HG03039 (cell line): ENCODE results near the gene SLC25A25.
"Not testable (repeated sequence)": the region's sequence is repeated elsewhere in the genome, so short reads cannot be mapped to it uniquely, and the experiment has no call there.

Source experiments
- ATAC-seq: cut with Tn5 transposase; IDR thresholded peaks from one replicate; pipeline ENCODE4 v1.9.1; 2021; ENCODE audit warnings: mild to moderate bottlenecking, moderate library complexity; ENCODE audit not compliant: unreplicated experiment

SLC25A25 gene

GRCh38 chr9:128067645-128068385 is at the start of gene SLC25A25:
TSS of gene SLC25A25 (plus strand) at chr9:128068232. CDS start at chr9:128068320, 88 bp downstream.
- ATAC-seq, result peak; percentile 69

GRCh38 chr9:128020692-128021091 is 47.3 kb upstream of the SLC25A25 start:
- no peak for ATAC-seq

- ATAC-seq, result no peak
These were observed 46.9 kb upstream of the SLC25A25 start for GRCh38 chr9:128021098-128021497.

GRCh38 chr9:128022886-128023285 is 45.1 kb upstream of the SLC25A25 start:
- no peak for ATAC-seq

GRCh38 chr9:128023671-128024070 is 44.4 kb upstream of the SLC25A25 start:
- not testable (repeated sequence) for ATAC-seq

GRCh38 chr9:128024761-128025308 is 43.2 kb upstream of the SLC25A25 start:
- no peak for ATAC-seq

- no peak for ATAC-seq
These were observed 42.3 kb upstream of the SLC25A25 start for GRCh38 chr9:128025736-128026135.

GRCh38 chr9:128026255-128026772 is 41.7 kb upstream of the SLC25A25 start:
- no peak for ATAC-seq

GRCh38 chr9:128026773-128027541 is 41.1 kb upstream of the SLC25A25 start:
- no peak for ATAC-seq

GRCh38 chr9:128027705-128028104 is 40.3 kb upstream of the SLC25A25 start:
- ATAC-seq, result no peak

GRCh38 chr9:128033609-128034008 is 34.4 kb upstream of the SLC25A25 start:
- no peak for ATAC-seq

GRCh38 chr9:128034821-128035652 is 33.0 kb upstream of the SLC25A25 start:
- no peak for ATAC-seq

- not testable (repeated sequence) for ATAC-seq
These were observed 31.5 kb upstream of the SLC25A25 start for GRCh38 chr9:128036522-128036921.

- ATAC-seq, result not testable (repeated sequence)
These were observed 27.2 kb upstream of the SLC25A25 start for GRCh38 chr9:128040783-128041182.

GRCh38 chr9:128042043-128042442 is 26.0 kb upstream of the SLC25A25 start:
- no peak for ATAC-seq

- ATAC-seq, result no peak
These were observed 24.6 kb upstream of the SLC25A25 start for GRCh38 chr9:128043467-128043868.

- ATAC-seq, result not testable (repeated sequence)
These were observed 22.6 kb upstream of the SLC25A25 start for GRCh38 chr9:128045409-128045808.

- no peak for ATAC-seq
These were observed 22.2 kb upstream of the SLC25A25 start for GRCh38 chr9:128045831-128046230.

- no peak for ATAC-seq
These were observed 20.8 kb upstream of the SLC25A25 start for GRCh38 chr9:128047231-128047630.

GRCh38 chr9:128048663-128049062 is 19.4 kb upstream of the SLC25A25 start:
- ATAC-seq, result no peak

GRCh38 chr9:128049843-128050242 is 18.2 kb upstream of the SLC25A25 start:
- ATAC-seq, result no peak
